ENCODE data around the gene KIF5C. TPM values are rescaled to one million over a fixed set of nuclear protein-coding genes. Genes with fewer than 3 reads are reported as not detected.

Gene KIF5C
- under 0.01 and 0.09 TPM in 2 replicates for total RNA-seq

GRCh38 chr2:148874868-148875341 lies at the start of gene KIF5C:
Gene KIF5C, plus strand, starts transcription at chr2:148875227. Its CDS starts 391 bp downstream, at chr2:148875618.

GRCh38 chr2:149038442-149039212 lies 163.6 kb downstream of the KIF5C start, which contains the start of gene LYPD6B:
Gene LYPD6B, plus strand, starts transcription at chr2:149038699. Its CDS starts 92,250 bp downstream, at chr2:149130949.

Other genes starting within 250 kb of the KIF5C start
- 19.6 and 23.1 TPM in 2 replicates for gene EPC2, start 230.5 kb upstream of the KIF5C start, total RNA-seq
- 0.11 TPM in 1 of 2 replicates, not detected in the other for gene LYPD6B, start 163.5 kb downstream of the KIF5C start, total RNA-seq

Measured in dermis lymphatic vessel endothelial cell (primary cell).